RWPE2 (cell line): ENCODE data around the gene RAB28.

Experiments used
- ATAC-seq: fragments of 200-7000 bp; cut with Tn5 transposase; 3 replicates; pipeline ENCODE4 v1.9.1; 2021; ENCODE audit warnings: low read depth
- DNase-seq: peaks from one replicate; pipeline ENCODE4 v3.0.0-alpha.2; 2020; ENCODE audit warnings: low spot score
- H3K27ac ChIP-seq: fragments of 450-650 bp; 2 replicates; pipeline ENCODE4 v1.5.1; 2017; ENCODE audit warnings: mild to moderate bottlenecking; ENCODE audit not compliant: poor library complexity, severe bottlenecking
- H3K27me3 ChIP-seq: fragments of 250-450 bp; sonication (Bioruptor Pico); 2 replicates; pipeline ENCODE4 v1.5.1; 2021; ENCODE audit warnings: mild to moderate bottlenecking, moderate library complexity; ENCODE audit not compliant: insufficient read depth, poor library complexity, severe bottlenecking
- H3K36me3 ChIP-seq: fragments of 250-450 bp; sonication (Bioruptor Pico); 2 replicates; pipeline ENCODE4 v1.5.1; 2020; ENCODE audit warnings: low read depth, mild to moderate bottlenecking, moderate library complexity
- H3K4me1 ChIP-seq: fragments of 250-450 bp; sonication (Bioruptor Pico); 2 replicates; pipeline ENCODE4 v1.5.1; 2021; ENCODE audit warnings: mild to moderate bottlenecking, moderate library complexity; ENCODE audit not compliant: insufficient read depth, poor library complexity, severe bottlenecking
- H3K4me3 ChIP-seq: fragments of 250-450 bp; sonication (Bioruptor Pico); 2 replicates; pipeline ENCODE4 v1.5.1; 2021; ENCODE audit warnings: mild to moderate bottlenecking, moderate library complexity; ENCODE audit not compliant: severe bottlenecking
- H3K9me3 ChIP-seq: fragments of 250-450 bp; sonication (Bioruptor Pico); 2 replicates; pipeline ENCODE4 v1.5.1; 2021; ENCODE audit warnings: mild to moderate bottlenecking, moderate library complexity; ENCODE audit not compliant: severe bottlenecking
- TF ChIP-seq, protein P1 (sequence below): fragments of 450-650 bp; IDR thresholded peaks from one replicate; pipeline ENCODE4 v1.5.1; 2017; ENCODE audit warnings: mild to moderate bottlenecking, moderate library complexity; ENCODE audit not compliant: poor library complexity, severe bottlenecking

Gene RAB28

DNA sequence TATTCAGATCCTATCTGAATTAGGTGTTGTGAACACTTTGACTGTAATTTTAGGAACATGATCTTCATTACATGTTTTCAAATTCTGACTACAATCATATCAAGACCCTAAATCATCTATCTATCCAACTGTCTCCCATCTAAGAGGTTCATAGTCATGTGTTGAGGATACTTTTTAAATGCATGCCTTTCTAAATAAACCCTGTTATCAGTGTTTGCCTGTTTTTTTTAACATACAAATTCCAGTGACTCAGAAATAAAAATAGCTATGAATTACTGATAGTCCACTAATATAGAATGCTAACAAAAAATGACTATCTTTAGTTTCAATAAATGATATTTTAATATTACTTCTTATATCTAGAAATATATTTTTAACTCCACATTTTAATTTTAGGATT, 8.0 kb downstream of the RAB28 start:
- peaks cover 5% of the 10 kb centered on the region for H3K4me1 ChIP-seq
- no peak overlapping the region for H3K27ac ChIP-seq
- TF ChIP-seq, protein P1, sequence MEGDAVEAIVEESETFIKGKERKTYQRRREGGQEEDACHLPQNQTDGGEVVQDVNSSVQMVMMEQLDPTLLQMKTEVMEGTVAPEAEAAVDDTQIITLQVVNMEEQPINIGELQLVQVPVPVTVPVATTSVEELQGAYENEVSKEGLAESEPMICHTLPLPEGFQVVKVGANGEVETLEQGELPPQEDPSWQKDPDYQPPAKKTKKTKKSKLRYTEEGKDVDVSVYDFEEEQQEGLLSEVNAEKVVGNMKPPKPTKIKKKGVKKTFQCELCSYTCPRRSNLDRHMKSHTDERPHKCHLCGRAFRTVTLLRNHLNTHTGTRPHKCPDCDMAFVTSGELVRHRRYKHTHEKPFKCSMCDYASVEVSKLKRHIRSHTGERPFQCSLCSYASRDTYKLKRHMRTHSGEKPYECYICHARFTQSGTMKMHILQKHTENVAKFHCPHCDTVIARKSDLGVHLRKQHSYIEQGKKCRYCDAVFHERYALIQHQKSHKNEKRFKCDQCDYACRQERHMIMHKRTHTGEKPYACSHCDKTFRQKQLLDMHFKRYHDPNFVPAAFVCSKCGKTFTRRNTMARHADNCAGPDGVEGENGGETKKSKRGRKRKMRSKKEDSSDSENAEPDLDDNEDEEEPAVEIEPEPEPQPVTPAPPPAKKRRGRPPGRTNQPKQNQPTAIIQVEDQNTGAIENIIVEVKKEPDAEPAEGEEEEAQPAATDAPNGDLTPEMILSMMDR: no peak
- H3K9me3 ChIP-seq: no peaks in the 10 kb centered on the region
- H3K36me3 ChIP-seq: peaks cover 46% of the 10 kb centered on the region
- ATAC-seq (no peak), DNase-seq (no peak)
- no peak overlapping the region for H3K4me3 ChIP-seq
- no peaks in the 10 kb centered on the region for H3K27me3 ChIP-seq

DNA sequence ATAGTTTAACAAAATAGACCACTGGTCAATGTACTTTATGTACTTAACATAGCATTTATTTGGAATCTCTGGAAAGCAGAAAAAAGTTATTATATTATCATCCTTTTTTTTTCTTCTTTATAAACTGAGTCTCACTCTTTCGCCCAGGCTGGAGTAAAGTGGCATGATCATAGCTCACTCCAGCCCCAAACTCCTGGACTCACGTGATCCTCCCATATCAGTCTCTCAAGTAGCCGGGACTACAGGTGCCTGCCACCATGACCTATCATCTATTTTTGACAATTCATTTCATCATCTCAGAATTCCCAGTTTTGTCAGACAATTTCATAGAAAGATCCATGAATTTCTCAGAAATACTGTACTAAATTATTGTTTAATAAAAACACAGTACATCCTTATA, 12.7 kb downstream of the RAB28 start:
- TF ChIP-seq, protein P1: no peak
- no peak for DNase-seq
- Histone ChIP-seq H3K36me3 (peaks cover 21% of the 10 kb centered on the region), H3K27ac (no peak overlapping the region), H3K4me3 (no peak overlapping the region), H3K27me3 (no peaks in the 10 kb centered on the region), H3K4me1 (no peaks in the 10 kb centered on the region), H3K9me3 (no peaks in the 10 kb centered on the region)
- ATAC-seq: no peak

GRCh38 chr4:13470379-13470778, 13.8 kb downstream of the RAB28 start:
- TF ChIP-seq, protein P1: no peak
- H3K9me3 ChIP-seq: peaks cover 4% of the 10 kb centered on the region
- no peaks in the 10 kb centered on the region for H3K27me3 ChIP-seq
- no peaks in the 10 kb centered on the region for H3K4me1 ChIP-seq
- H3K27ac ChIP-seq: no peak overlapping the region
- DNase-seq (no peak), ATAC-seq (no peak)
- H3K4me3 ChIP-seq: no peak overlapping the region
- H3K36me3 ChIP-seq: peaks cover 21% of the 10 kb centered on the region

DNA sequence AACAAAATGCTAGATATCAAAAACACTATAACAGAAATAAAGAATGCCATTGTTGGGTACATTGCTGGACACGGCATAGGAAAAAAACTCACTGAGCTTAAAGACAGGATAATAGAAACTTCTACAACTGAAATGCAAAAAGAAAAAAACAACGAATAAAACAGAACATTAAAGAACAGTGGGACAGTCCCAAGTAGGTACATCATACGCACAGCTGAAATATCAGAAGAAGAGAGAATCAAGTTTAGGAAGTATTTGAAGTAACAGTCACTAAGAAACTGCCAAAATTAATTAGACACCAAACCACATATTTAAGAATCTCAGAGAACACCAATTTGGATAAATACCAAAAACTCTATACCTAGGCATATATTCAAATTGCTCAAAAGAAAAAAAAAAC, 19.2 kb downstream of the RAB28 start:
- H3K4me1 ChIP-seq: no peaks in the 10 kb centered on the region
- TF ChIP-seq, protein P1: no peak
- DNase-seq (no peak), ATAC-seq (no peak)
- H3K27me3 ChIP-seq: no peaks in the 10 kb centered on the region
- no peak overlapping the region for H3K4me3 ChIP-seq
- no peaks in the 10 kb centered on the region for H3K36me3 ChIP-seq
- peaks cover 4% of the 10 kb centered on the region for H3K9me3 ChIP-seq
- no peak overlapping the region for H3K27ac ChIP-seq

DNA sequence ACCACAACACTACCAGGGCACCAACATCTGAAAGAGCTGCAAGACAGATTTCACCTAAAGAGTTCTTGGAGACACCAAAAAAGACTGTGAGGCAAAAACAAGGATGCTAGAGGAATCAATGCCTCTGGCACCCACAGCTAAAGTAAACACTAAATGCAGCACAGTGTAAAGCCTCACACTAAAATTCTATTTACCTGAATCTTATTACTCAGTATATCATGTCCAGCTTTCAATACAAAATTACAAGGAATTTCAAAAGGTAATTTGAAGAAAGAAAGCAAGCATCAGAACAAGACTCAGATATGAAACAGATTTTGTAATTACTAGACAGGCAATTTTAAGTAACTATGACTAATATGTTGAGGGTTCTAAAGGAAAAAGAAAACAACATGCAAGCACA, 19.6 kb downstream of the RAB28 start:
- Histone ChIP-seq H3K36me3 (no peaks in the 10 kb centered on the region), H3K27ac (no peak overlapping the region), H3K9me3 (peaks cover 4% of the 10 kb centered on the region), H3K4me1 (no peaks in the 10 kb centered on the region), H3K4me3 (no peak overlapping the region), H3K27me3 (no peaks in the 10 kb centered on the region)
- no peak for ATAC-seq
- no peak for DNase-seq
- TF ChIP-seq, protein P1: no peak
